Activated CD8-positive, alpha-beta memory T cell treated with anti-CD3 and anti-CD28 coated beads for 4 hours (primary cell): ENCODE measurements around the gene ZNFX1.

Experiments
- DNase-seq, 2 donors: peaks; one replicate each; pipeline ENCODE4 v3.0.0-alpha.2; 2020; ENCODE audit warnings: low read depth in 2 of 2

Gene ZNFX1

GRCh38 chr20:49278818-49279676 lies 1.2 kb upstream of the ZNFX1 start:
- DNase-seq, result no peak

- no peak for DNase-seq
These were observed 146 bp downstream of the ZNFX1 start for GRCh38 chr20:49277786-49278035.

GRCh38 chr20:49276961-49277785 lies 684 bp downstream of the ZNFX1 start:
- DNase-seq, result peak; percentile 13 to 24

GRCh38 chr20:49276161-49276960 lies 1.5 kb downstream of the ZNFX1 start:
- peak; percentile 20 to 53 for DNase-seq

- no peak for DNase-seq
These were observed 2.2 kb downstream of the ZNFX1 start for GRCh38 chr20:49275636-49276035.

GRCh38 chr20:49275216-49275615 lies 2.6 kb downstream of the ZNFX1 start:
- no peak for DNase-seq

GRCh38 chr20:49273696-49274277 lies 4.1 kb downstream of the ZNFX1 start:
- no peak for DNase-seq

GRCh38 chr20:49272654-49273053 lies 5.2 kb downstream of the ZNFX1 start:
- DNase-seq, result no peak

GRCh38 chr20:49270736-49271135 lies 7.1 kb downstream of the ZNFX1 start:
- no peak for DNase-seq

GRCh38 chr20:49270177-49270576 lies 7.7 kb downstream of the ZNFX1 start:
- no peak for DNase-seq

- DNase-seq, result no peak
These were observed 9.1 kb downstream of the ZNFX1 start for GRCh38 chr20:49268600-49269365.

- DNase-seq, result no peak
These were observed 10.5 kb downstream of the ZNFX1 start for GRCh38 chr20:49267327-49267726.

- no peak for DNase-seq
These were observed 15.4 kb downstream of the ZNFX1 start for GRCh38 chr20:49262444-49262843.

GRCh38 chr20:49261173-49261572 lies 16.7 kb downstream of the ZNFX1 start:
- DNase-seq, result no peak

- DNase-seq, result no peak
These were observed 17.6 kb downstream of the ZNFX1 start for GRCh38 chr20:49260218-49260617.

- no peak for DNase-seq
These were observed 18.1 kb downstream of the ZNFX1 start for GRCh38 chr20:49259799-49260198.

GRCh38 chr20:49259284-49259683 lies 18.6 kb downstream of the ZNFX1 start:
- no peak for DNase-seq

GRCh38 chr20:49256261-49256660 lies 21.6 kb downstream of the ZNFX1 start:
- DNase-seq, result no peak

- DNase-seq, result no peak
These were observed 25.1 kb downstream of the ZNFX1 start for GRCh38 chr20:49252556-49253350.

- no peak for DNase-seq
These were observed 28.8 kb downstream of the ZNFX1 start for GRCh38 chr20:49248879-49249665.
